HG03565 (cell line): Measurements from ENCODE around the gene IL19.

Experiments
- ATAC-seq: cut with Tn5 transposase; IDR thresholded peaks from one replicate; pipeline ENCODE4 v1.9.1; 2021; ENCODE audit warnings: mild to moderate bottlenecking, moderate library complexity; ENCODE audit not compliant: unreplicated experiment

Gene IL19

DNA sequence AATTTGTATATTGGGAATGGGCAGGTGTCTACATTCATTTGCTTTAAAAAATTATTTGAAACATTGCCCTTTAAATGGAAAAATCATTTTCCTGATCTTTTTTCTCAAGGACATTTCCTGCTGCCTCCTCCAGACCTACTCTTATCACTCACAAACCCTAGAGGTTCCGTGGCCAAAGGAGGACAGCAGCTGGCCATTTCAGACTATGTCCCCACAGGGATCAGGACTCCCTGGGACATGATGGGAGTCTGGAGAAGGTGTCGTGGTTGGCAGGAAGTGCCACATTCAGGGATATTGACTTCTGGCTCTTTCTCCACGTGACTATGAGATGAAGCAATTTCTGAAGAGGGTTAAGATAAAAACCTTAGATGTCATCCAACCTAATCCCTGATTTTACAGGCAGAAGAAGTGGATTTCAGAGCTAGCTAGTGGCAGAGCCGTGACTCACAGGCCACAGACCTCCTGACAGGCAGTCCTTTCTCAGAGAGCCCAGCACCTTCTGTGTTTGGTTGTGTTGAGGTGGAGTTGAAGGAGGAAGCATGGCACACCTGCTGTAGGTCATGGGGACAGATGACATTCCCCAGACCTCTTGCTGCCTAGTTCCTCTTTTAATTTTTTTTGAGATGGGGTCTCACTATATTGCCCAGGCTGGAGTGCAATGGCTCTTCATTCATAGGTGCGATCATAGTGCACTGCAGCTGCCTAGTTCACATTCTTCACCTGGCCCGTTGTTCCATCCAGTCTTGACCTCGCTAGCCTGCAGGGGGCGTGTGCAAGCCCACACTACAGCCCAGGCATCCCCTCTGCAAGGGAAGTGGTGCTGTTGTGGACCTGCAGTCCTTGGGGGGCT is 27.2 kb downstream of the IL19 start:
- ATAC-seq: no peak

DNA sequence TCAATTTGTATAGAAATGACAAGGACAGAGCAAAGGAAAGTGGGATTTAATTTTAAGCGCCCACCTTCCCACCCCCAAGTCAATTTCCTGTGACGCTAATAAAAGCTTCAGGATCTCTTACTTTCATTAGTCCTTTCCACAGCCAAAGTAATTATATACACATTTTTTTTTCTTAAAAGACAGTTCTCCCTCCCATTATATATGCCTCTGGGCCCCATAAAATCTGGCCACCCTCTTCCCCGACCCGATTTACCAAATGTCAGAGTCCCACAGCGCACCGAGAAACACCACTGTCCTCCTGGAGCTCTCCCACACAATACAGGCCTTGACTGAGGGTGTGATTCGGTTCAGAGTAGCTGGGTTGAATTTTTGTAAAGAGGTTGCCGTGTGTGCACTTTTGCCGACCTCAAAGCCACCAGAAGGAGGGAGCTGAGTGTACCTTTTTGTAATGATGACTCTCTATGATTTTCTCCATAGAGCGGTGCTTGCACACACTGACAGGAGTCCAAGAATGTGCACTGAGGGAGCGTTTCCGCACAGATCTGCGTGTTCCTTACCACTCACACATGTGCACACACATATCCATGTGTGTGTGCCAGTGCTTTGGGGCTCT is 27.9 kb downstream of the IL19 start:
- no peak for ATAC-seq

DNA sequence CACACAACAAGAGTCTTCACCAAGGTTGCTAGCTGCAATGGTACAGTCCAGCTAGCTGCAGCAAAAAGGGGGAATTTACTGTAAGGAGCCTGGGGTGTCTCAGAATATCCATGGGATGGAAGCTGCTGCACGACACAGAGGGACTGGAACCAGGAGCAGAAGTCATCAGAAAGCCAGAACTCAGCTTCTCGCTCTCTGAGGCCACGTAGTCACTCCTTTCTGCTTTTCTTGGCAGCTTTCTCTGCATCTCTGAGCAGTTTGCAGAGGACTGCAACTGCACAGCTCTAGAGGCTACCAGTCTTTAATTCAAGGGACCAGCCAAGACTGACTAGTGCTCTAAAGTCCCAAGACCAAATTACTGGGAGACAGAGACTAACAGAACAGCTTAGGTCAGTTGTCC is 28.7 kb downstream of the IL19 start:
- no peak for ATAC-seq

DNA sequence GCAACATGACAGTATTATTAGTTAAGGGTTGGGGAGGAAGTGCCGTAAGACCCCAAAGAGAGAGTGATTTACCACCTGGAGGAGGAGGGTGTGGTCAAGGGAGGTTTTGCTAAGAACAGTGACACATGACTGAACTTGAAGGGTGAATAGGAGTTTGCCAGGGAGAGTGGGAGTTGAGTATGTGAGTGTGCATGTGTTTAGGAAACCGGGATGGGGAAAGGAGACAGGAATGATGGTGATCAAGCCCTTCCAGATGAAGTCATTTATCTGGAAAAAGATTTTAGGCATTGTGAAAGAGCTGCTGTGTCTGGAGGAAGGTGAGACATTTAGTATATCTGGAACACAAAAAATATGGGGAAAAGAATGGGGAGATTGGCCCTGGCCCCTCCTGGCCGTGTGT is 29.8 kb downstream of the IL19 start:
- ATAC-seq: no peak

DNA sequence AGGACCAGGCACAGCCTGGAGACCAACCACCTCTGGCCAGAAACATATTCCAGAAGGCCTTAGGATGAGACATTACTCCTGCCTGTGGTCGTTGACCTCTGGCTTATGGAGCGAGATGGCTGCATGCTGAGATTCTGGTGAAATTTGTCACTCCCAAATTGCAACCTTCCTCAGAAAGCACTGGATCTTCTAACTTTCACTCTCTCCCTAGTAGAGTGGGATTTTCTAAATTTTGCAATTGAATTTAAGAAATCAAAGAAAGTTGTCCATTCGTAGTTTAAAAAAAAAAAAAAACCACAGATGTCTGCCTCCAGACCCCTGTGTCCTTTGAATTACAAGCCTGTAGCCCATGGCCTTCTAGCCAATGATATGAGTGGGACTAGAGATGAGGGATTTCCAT is 30.3 kb downstream of the IL19 start:
- ATAC-seq: no peak

DNA sequence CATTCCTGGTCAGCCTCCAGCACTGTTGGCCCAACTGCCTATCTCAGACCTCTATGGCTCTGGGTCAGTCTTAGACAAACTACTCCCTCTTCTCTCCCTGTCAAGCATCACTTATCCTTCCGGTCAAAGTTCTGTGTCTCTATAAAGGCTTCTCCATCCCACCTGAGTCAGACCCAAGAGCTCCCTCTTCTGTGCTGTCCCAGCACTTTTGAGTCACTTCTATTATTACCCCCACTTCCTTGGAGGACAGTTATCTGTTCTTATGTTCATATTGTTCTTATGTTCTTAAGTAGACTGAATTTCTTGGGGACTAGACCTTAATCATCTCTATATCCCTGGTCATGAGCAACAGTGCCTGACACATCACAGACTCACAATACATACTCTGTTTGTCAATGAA is 30.9 kb downstream of the IL19 start:
- ATAC-seq: no peak

DNA sequence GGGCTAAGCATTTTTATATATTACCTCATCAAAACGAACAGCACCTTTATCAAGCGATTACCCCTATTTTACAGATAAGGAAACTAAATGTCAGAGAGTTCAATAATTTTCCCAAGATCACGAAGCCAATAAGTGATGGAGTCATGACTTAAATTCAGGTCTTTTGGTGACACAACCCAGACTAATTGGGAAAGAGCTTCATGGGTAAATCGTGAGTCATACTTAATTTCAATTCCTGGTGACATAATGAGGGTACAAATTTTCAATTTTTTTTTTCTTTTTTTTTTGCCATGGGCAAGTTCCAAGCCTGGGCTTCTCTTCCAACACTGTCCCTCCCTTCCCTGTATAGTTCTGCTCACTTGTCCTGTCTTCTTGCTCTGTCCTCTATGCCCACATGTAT is 31.8 kb downstream of the IL19 start:
- no peak for ATAC-seq

DNA sequence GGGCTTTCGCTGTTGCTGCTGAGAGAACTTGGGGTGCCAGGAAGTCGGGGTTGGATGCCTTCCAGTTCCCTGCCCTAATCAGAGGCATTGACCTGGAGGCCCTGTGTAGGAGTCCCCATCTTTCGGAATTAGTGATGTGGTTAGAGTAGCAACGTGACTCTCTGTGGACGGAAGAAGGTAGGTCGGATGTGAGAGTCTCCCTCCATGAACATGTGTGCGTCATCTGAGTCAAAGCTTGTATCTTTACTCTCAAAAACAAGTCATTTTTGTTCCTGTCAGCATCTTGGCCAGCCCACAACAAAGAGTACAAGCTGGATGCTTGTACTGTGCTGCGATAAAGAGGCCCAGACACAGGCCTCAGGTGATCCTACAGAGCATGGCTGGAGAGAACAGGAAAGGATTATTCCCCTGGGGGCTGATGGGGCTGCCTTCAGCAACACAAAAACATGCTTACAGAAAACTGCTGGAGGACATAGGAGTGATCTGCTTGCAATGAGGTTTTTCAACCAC is 32.7 kb downstream of the IL19 start:
- ATAC-seq: peak; percentile 91

DNA sequence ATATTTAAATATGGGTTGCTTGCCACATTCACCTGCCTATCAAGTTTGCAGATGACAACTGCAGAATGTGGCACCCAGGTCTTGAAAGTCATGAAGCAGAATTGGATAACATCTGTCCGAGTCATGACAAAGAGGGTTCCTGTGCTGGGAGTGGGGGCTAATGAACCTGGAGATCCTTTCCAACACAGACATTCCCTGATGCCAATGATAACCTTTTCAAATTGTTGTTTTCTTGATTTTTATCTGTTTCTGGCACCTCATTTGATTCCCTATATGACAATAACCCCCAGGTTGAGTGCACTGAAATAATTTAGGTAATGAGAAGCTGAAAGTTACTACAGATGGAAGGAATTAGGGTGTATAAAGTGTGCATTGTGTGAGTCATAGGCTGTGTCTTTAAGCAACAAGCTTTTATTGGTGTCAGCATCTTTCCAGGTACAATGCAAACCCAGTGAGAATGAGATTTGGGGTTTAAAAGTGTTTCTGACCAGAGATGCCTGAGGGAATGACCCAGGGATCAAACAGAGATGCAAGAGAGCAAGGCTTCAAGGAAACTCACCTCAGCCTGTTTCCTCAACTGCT is 33.7 kb downstream of the IL19 start:
- ATAC-seq: no peak

DNA sequence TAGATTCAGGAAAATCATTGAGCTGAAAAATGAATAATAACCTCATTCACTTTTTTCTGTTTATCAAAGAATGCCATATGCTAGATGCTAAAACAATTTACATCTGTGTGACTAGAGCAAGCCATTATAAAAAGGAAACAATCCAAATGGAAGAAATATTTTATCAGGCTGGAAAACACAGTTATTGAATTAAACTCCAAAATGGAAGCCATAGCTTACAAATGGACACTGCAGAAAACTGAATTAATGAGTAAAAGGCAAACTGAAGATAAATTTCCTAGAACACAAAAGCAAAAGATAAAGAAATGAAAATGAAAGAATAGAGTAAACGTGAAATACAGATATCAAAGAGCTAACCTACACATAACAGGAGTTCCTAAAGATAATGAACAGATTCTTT is 34.8 kb downstream of the IL19 start:
- no peak for ATAC-seq

DNA sequence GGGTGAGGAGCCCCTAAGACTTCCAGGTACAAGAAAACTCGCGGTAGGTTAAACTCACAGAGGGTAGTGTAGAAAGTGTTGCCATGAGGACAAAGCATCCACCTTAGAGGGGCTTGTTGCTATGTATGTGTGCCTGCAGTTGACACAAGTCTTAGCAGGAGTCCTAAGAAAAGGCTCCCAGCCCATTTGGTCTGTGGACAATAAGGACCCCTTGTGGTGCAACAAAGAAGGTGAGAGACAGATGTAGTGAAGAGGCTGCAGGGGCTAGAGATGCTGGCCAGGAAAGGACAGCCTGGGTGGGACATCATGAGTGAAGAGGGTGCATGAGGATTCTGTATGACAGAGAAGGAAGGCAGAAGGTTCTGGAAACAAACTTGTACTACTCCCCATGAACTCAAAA is 38.0 kb downstream of the IL19 start:
- peak; percentile 60 for ATAC-seq

DNA sequence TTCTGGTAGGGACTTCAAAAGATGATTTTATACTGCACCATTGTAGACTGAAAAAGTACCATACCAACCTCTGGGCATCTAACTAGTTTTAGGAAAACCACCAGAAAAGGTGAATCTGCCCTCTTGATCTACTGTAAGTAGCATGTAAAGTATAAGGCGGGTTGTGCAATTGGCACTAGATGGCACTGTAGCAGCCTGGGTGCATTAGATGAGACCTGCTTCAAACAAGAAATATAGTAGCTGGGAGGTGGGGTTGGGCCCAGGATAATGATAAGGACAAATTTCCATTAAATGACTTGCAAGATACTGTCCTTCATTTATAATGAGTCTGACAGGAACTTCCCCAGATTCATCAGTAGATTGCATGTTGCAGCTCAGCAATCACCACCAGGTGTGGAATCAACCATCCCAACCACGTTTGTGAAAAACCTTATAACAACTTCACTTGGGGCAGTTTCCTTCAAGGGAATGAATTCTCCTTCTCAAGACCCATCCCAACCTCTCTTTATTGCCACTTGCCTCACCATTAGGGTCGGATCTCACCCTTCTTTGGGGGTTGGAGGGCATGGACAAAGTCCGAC is 39.0 kb downstream of the IL19 start:
- ATAC-seq: no peak

DNA sequence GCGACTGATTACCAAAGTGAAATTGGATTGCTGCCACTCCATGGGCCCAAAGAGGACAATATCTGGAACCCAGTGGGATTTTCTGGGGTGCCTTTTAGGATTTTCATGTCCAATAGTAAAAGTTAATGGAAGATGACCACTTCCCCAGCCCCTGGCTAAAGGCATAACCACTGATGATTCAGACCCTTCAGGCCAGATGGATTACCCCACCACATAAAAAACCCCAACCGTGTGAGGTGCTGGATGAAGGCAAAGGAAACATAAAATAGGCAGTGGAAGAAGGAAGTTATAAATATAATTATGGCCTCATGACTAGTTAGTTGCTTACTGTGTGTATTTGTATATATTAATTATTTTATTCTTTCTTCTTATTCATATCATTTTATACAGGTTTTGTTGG is 41.9 kb downstream of the IL19 start:
- ATAC-seq: no peak

DNA sequence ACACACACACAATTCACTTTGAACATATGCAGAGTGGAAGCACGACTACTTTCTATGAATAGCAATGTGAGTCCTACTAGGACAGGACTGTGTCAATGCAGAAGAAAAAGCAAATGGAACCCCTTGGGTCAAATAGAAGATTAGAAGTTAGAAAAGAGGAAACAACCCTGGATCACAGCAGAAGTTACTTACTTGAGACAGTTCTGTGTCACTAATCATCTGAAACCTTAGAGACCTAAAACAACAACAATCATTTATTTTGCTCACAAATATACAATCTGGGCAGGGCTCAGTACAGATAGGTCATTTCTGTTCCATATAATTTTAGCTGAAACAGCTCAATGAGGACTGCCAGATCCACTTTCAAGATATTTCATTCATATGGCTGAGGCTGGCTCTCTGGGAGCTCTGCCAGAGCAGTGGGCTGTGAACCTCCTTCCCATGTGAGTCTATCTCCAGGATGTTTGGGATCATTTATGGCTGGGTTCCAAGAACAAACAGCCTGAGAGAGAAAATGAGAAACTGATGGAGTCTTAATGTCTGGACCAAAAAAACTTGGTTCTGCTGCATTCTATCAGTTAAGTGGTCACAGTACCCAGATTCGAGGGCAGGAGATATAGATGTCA is 44.3 kb downstream of the IL19 start:
- no peak for ATAC-seq

DNA sequence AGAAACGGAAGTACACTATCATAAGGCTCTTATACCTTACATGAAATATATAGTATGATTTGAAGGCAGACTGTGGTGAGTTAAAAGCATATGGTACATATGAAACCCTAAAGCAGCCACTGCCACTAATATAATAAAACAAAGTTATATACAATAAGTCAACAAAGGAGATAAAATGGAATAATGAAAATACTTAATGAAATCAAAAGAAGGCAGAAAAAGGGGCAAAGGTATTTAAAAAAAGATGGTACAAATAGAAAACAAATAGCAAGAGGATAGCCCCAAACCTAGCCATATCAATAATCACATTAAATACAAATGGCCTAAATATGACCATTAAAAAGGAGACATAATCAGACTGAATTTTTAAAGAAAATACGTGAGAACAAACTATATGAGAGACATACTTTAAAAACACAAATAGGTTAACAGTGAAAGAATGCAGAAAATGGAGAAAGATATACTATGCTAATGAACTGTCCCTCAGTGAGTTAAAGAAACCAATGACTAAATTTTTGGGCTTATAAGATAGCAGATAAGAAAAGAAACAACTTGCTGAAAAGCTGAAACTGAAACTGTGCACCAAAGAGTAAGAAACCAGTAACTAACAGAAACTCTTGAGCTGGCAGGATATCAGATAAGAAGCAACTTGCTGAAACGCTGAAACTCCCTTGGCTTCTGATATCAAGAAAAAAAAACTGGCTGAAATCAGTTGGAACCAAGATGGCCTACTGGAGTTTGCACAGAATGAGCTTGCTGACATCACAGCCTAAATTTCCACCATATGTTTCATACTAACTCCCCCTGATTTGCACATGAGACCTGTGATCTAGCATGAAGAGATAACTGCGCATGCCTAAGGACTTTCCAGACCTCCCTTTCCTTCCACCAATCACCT is 46.1 kb downstream of the IL19 start:
- ATAC-seq: peak; percentile 49

DNA sequence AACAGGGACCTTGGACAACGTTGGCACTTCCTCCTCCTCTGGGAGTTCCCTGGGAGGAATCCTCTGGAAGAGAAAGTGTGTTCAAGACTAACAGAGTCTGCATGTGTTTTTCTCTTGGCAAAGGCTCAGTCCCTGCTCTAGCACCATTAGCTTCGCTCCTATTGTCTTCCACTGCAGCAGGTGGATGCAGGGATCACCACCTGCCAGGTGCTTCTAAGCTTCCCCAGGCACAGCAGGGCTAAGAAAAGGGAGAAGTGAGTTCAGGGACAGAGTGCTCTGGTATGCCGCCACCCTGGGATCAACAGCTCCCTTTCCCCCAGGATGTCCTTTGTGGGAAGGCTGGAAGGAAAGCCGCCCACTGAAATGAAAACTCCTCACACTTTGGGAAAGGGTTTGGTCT is 50.9 kb downstream of the IL19 start:
- ATAC-seq: no peak

DNA sequence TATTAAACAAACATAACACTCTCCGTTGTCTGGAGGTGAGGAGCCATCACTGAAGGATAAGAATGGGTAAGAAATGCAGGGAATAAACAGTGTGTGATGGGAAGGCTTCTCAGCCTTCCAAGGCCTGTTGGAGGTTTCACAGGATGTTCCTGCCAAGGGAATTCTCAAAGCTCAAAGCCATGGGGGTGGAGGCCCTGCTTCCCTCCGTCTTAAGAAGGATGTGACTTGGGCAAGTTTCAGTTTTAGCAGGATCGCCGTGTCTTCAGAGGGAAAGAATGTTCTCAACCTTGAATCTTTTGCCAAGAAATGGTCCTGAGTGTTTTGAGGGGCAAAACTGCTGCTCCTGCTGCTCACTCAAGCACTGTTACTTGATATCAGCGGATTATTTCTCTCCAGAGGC is 53.2 kb downstream of the IL19 start:
- no peak for ATAC-seq

DNA sequence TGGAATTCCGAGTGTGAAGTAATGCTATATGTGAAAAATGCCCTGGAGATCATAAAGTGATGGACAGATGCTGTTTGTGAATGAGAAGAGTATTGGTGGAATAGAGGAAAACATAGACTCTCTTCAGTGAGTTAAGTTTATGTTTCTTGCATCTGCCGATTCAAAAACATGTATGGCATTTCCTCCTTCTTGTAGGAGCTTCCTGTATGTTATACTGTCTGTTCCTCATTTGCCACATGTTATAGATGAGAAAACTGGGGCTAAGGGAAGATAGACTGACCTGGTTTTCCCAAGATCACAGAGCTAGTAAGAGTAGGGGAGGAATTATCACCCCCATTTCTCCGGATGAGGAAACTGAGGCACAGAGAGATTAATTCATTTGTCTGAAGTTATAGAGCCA is 53.8 kb downstream of the IL19 start:
- ATAC-seq: no peak

DNA sequence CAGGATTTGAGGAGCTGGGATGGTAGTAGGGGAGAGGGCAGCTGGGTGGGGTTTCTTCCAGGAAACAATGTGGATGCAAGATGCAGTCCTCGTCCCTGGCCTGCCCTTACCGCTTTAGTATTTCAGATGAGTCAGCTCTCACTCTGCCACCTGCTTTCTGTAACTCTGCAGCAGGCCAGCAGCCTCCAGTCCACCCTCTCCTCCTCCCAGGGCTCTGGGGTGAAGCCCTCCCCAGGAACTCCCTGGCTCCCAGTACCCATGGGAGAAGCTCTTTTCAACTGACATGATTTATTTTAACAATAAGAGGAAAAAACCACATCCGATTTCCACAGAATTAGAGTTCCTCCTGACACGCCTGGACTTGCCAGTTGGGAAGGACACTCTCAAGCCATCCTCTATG is 55.8 kb downstream of the IL19 start:
- ATAC-seq: no peak

DNA sequence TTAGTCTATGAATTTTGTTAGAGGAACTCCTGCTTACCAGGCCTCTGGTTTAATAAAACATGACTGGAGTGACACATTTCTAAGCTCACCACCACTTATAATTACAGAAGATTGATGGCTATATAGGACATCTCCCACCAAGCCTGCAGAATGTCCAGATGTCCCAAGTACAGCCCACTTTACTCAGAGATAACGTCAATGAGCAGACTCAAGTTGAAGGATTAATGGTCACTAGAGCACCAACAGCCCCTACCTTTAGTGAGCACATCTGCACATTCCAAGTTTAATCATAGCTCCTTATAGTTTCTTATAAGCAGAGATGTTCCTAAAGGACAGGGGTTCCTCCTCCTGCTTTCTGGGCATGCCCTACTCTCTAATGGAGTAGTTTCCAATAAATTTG is 57.5 kb downstream of the IL19 start:
- no peak for ATAC-seq
